ENCODE measurements around the gene CHSY1.

DNA sequence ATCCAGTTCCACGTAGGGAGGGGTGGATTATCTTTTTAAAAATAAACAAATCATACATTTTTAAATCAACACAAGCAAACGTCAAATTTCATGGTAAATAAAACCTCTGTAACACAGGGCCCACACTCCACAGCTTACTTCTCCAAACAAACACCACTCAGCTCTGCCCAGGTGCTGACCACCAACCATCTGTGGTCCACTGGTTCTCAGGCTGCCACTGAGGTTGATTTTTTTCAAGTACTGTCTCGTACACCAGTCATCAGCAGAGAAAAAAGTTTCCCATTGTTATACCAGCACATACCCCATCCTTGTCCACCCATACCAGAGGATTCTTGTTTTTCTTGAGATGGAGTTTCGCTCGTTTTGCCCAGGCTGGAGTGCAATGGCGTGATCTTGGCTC, 32.4 kb downstream of the CHSY1 start:
- no peak for TF ChIP-seq CTCF (IDR thresholded peaks at IDR 0.05)
- no peak for TF ChIP-seq POLR2A (IDR thresholded peaks at IDR 0.05; ENCODE audit: low read depth)
- no peak for TF ChIP-seq EP300 (IDR thresholded peaks at IDR 0.05)
- TF ChIP-seq POLR2AphosphoS5 (IDR thresholded peaks at IDR 0.05), result no peak
